LHCN-M2 (cell line): Measurements from ENCODE around the gene PWP1. TPM values are rescaled to one million over a fixed set of nuclear protein-coding genes. Genes with fewer than 3 reads are reported as not detected.
A peak's percentile ranks its signal among the peaks of the same experiment; 100 is the strongest.
"Not testable (repeated sequence)": the region's sequence is repeated elsewhere in the genome, so short reads cannot be mapped to it uniquely, and the experiment has no call there.

ENCODE experiments used
- DNase-seq: peaks from one replicate; pipeline ENCODE4 v3.0.0-alpha.2; 2012; ENCODE audit warnings: low read depth
- total RNA-seq: library from RNA; depleted of rRNA; stranded (reverse); fragments of >200 nt; gene quantifications from 2 replicates; pipeline ENCODE4 v1.2.3, GENCODE V29; 2014

Gene PWP1
- total RNA-seq, 1 experiment from 2014 or later = 99.9 TPM

GRCh38 chr12:107668320-107669098 is 17.1 kb upstream of the PWP1 start:
- no peak for DNase-seq

- DNase-seq = no peak
Measured at GRCh38 chr12:107669946-107670345, 15.7 kb upstream of the PWP1 start.

GRCh38 chr12:107670999-107671643 is 14.5 kb upstream of the PWP1 start:
- no peak for DNase-seq

- DNase-seq = no peak
Measured at GRCh38 chr12:107677671-107678070, 7.9 kb upstream of the PWP1 start.

GRCh38 chr12:107679336-107679735 is 6.3 kb upstream of the PWP1 start:
- no peak for DNase-seq

GRCh38 chr12:107681455-107681835 is 4.2 kb upstream of the PWP1 start:
- DNase-seq = no peak

GRCh38 chr12:107681836-107682820 is 3.5 kb upstream of the PWP1 start:
- DNase-seq = no peak

- peak; percentile 29 for DNase-seq
Measured at GRCh38 chr12:107684029-107684795, 1.4 kb upstream of the PWP1 start.

GRCh38 chr12:107684990-107685359 is 624 bp upstream of the PWP1 start:
- peak; percentile 44 for DNase-seq

- peak; percentile 28 for DNase-seq
Measured at GRCh38 chr12:107695772-107696171, 10.2 kb downstream of the PWP1 start.

- no peak for DNase-seq
Measured at GRCh38 chr12:107702106-107702505, 16.5 kb downstream of the PWP1 start.

GRCh38 chr12:107704041-107704440 is 18.4 kb downstream of the PWP1 start:
- no peak for DNase-seq

GRCh38 chr12:107705522-107705921 is 19.9 kb downstream of the PWP1 start:
- DNase-seq = not testable (repeated sequence)

- no peak for DNase-seq
Measured at GRCh38 chr12:107715780-107716179, 30.2 kb downstream of the PWP1 start.

GRCh38 chr12:107718606-107719005 is 33.0 kb downstream of the PWP1 start:
- no peak for DNase-seq

- DNase-seq = peak; percentile 17
Measured at GRCh38 chr12:107727327-107727726, 41.7 kb downstream of the PWP1 start.

GRCh38 chr12:107727742-107728141 is 42.1 kb downstream of the PWP1 start:
- not testable (repeated sequence) for DNase-seq

- DNase-seq = no peak
Measured at GRCh38 chr12:107730618-107731341, 45.2 kb downstream of the PWP1 start.

GRCh38 chr12:107731366-107731765 is 45.8 kb downstream of the PWP1 start:
- no peak for DNase-seq

- DNase-seq = no peak
Measured at GRCh38 chr12:107732365-107732764, 46.8 kb downstream of the PWP1 start.

- no peak for DNase-seq
Measured at GRCh38 chr12:107734139-107734538, 48.5 kb downstream of the PWP1 start.
